ENCODE results near the gene ZNF300.
"Not testable (repeated sequence)": the region's sequence is repeated elsewhere in the genome, so short reads cannot be mapped to it uniquely, and the experiment has no call there.

ZNF300 gene

DNA sequence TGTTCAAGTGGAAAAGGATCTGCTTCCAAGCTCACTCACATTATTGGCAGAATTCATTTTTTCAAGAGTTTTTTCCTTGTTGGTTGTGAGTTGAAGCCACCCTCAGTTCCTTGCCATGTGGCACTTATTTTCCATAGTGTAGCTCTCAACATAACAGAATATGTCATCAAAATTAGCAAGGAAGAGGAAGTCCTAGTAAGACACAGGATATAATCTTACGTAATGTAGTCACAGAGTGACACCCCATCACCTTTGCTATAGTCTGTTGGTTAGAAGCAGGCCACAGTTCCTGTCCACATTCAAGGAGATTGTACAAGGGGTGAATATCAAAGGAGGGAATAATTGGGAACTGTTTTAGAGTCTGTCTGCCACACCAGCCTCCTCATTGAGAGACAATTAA lies 42.7 kb downstream of the ZNF300 start:
- DNase-seq (ENCODE audit: low read depth): no peak
- TF ChIP-seq, protein P1, sequence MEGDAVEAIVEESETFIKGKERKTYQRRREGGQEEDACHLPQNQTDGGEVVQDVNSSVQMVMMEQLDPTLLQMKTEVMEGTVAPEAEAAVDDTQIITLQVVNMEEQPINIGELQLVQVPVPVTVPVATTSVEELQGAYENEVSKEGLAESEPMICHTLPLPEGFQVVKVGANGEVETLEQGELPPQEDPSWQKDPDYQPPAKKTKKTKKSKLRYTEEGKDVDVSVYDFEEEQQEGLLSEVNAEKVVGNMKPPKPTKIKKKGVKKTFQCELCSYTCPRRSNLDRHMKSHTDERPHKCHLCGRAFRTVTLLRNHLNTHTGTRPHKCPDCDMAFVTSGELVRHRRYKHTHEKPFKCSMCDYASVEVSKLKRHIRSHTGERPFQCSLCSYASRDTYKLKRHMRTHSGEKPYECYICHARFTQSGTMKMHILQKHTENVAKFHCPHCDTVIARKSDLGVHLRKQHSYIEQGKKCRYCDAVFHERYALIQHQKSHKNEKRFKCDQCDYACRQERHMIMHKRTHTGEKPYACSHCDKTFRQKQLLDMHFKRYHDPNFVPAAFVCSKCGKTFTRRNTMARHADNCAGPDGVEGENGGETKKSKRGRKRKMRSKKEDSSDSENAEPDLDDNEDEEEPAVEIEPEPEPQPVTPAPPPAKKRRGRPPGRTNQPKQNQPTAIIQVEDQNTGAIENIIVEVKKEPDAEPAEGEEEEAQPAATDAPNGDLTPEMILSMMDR (IDR thresholded peaks at IDR 0.05; ENCODE audit: control insufficient read depth, extremely low read depth, insufficient read depth): no peak
- no peak overlapping the region for H3K4me3 ChIP-seq (ENCODE audit: low read depth, low read length)

DNA sequence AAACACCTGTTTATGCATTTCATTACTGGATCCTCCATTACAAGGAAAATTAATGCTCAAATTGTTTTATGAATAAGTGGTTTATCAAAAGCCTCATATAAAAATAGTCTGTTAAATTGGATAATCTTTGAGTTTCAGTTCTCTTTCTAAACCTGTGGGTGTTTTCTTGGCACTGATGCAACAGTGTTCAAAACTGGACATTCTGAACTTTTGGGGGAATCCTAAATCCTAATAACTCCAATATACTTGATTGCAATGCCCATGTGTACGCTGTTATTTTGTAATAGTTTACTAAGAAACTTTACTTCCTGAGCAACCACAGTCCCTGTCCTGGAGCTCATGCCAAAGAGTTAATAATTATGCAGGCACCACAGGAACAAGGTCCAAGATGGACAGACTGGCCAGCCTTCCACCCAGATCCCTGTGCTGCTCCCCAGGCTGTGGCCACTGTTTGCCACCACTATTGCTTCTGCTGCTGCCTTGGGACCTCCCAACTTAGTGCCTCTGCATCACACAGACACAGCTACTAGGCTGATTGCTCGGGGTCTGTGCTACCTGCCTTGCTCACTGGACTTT lies 44.4 kb downstream of the ZNF300 start:
- DNase-seq (ENCODE audit: low read depth): no peak
- TF ChIP-seq, protein P1 (IDR thresholded peaks at IDR 0.05; ENCODE audit: control insufficient read depth, extremely low read depth, insufficient read depth): no peak
- no peak overlapping the region for H3K4me3 ChIP-seq (ENCODE audit: low read depth, low read length)

- not testable (repeated sequence) for DNase-seq (ENCODE audit: low read depth); H3K4me3 ChIP-seq (ENCODE audit: low read depth, low read length)
Measured at GRCh38 chr5:150856700-150857099, 48.1 kb downstream of the ZNF300 start.

DNA sequence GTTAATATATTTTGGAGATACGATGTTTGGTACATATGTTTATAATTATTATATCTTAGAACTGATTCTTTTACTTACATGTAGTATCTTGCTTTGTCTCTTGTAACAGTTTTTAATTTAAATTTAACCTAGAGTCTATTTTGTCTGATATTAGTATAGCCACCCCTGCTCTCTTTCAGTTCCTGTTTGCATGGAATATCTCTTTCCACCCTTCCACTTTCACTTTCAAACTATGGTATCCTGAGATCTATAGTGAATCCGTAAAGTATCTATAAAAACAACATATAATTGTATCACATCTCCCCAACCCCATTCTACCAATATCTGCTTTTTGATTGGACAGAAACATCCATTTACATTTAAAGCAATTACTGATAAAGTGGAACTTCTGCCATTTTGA lies 51.2 kb downstream of the ZNF300 start:
- H3K4me3 ChIP-seq (ENCODE audit: low read depth, low read length): no peak overlapping the region
- DNase-seq (ENCODE audit: low read depth): no peak
- TF ChIP-seq, protein P1 (IDR thresholded peaks at IDR 0.05; ENCODE audit: control insufficient read depth, extremely low read depth, insufficient read depth): no peak

DNA sequence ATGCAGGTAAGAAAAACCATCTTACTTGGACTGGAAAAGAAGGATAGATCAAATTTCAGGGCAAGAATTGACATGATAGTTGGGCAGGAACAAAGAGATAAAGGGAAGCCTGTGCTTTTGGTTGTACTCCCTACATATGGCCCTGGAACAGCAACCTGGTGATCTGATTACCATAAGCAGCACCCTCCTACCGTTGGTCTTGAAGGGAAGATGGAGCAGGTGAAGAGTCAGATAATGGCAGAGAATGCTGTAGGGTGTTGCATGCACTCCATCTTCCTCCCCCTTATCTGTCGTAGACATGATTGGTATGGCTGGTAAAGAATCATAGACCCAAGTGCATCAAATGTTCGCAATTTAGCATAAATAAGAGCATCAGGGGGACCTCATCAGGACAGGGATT lies 53.7 kb downstream of the ZNF300 start:
- TF ChIP-seq, protein P1 (IDR thresholded peaks at IDR 0.05; ENCODE audit: control insufficient read depth, extremely low read depth, insufficient read depth): no peak

GRCh38 chr5:150848271-150848670 lies 56.5 kb downstream of the ZNF300 start:
- no peak overlapping the region for H3K4me3 ChIP-seq (ENCODE audit: low read depth, low read length)
- DNase-seq (ENCODE audit: low read depth): no peak
- TF ChIP-seq, protein P1 (IDR thresholded peaks at IDR 0.05; ENCODE audit: control insufficient read depth, extremely low read depth, insufficient read depth): no peak

More for the DNA sequence above, 53.7 kb downstream of the ZNF300 start:
- DNase-seq (ENCODE audit: low read depth): no peak
- no peak overlapping the region for H3K4me3 ChIP-seq (ENCODE audit: low read depth, low read length)

GRCh38 chr5:150847334-150847695 lies 57.5 kb downstream of the ZNF300 start:
- TF ChIP-seq, protein P1 (IDR thresholded peaks at IDR 0.05; ENCODE audit: control insufficient read depth, extremely low read depth, insufficient read depth): no peak
- no peak for DNase-seq (ENCODE audit: low read depth)
- H3K4me3 ChIP-seq (ENCODE audit: low read depth, low read length): no peak overlapping the region
